Measurements from ENCODE around the gene TMEM170B.

DNA sequence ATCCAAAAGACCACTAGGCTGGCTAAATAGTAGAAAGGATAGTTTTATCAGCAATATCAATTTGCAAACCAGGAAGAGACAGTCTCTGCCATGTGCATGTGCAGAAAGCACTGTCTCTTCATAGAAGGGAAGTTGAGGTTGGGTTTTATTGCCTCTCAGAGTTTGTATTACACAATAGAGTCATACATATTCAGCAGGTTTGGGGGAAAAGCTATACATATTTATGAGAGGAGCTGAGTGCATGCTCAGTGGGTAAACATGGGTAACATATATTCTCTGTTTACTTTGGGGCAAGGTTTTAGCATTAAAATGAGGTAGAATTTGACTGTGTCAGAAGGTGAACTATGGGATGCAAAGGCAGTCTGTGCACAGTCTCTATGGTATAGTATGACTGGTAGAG is 14.9 kb downstream of the TMEM170B start:
- TF ChIP-seq EZH2 (IDR thresholded peaks at IDR 0.05) = no peak
- peak; percentile 66 for TF ChIP-seq POLR2AphosphoS5 (IDR thresholded peaks at IDR 0.05; ENCODE audit: borderline replicate concordance, low read depth, low read length)

All from SK-N-MC (cell line).